Stimulated activated CD8-positive, alpha-beta memory T cell treated with anti-CD3 and anti-CD28 coated beads, Interleukin-7, amount 100 ng/mL, for 1 hour (primary cell): ENCODE data around the gene EEFSEC.

ENCODE experiments used
- DNase-seq, 2 donors: peaks; one replicate each; pipeline ENCODE4 v3.0.0-alpha.2; 2020; ENCODE audit warnings: low read depth in 2 of 2

Gene EEFSEC

GRCh38 chr3:128392021-128392420, 238.7 kb downstream of the EEFSEC start:
- DNase-seq, result no peak

GRCh38 chr3:128392818-128393544, 239.7 kb downstream of the EEFSEC start:
- no peak for DNase-seq

GRCh38 chr3:128394033-128394432, 240.8 kb downstream of the EEFSEC start:
- DNase-seq, result no peak

GRCh38 chr3:128395046-128395445, 241.8 kb downstream of the EEFSEC start:
- no peak for DNase-seq

GRCh38 chr3:128395500-128396162, 242.3 kb downstream of the EEFSEC start:
- DNase-seq, result no peak

GRCh38 chr3:128397484-128397883, 244.2 kb downstream of the EEFSEC start:
- no peak for DNase-seq

GRCh38 chr3:128398586-128398985, 245.3 kb downstream of the EEFSEC start:
- no peak for DNase-seq

- DNase-seq, result no peak
Observed at GRCh38 chr3:128399221-128399915, 246.1 kb downstream of the EEFSEC start.

- no peak for DNase-seq
Observed at GRCh38 chr3:128400671-128401070, 247.4 kb downstream of the EEFSEC start.

GRCh38 chr3:128402319-128402718, 249.0 kb downstream of the EEFSEC start:
- no peak for DNase-seq

GRCh38 chr3:128402998-128403397, 249.7 kb downstream of the EEFSEC start:
- no peak for DNase-seq

GRCh38 chr3:128404276-128405068, 251.2 kb downstream of the EEFSEC start:
- DNase-seq, result no peak

GRCh38 chr3:128405554-128406277, 252.4 kb downstream of the EEFSEC start:
- DNase-seq, result no peak

- DNase-seq, result no peak
Observed at GRCh38 chr3:128407247-128407646, 254.0 kb downstream of the EEFSEC start.

- no peak for DNase-seq
Observed at GRCh38 chr3:128408012-128408692, 254.9 kb downstream of the EEFSEC start.

- DNase-seq, result no peak
Observed at GRCh38 chr3:128408693-128409623, 255.7 kb downstream of the EEFSEC start.

- no peak for DNase-seq
Observed at GRCh38 chr3:128409624-128410581, 256.6 kb downstream of the EEFSEC start.
